GM12878 (cell line): ENCODE results near the gene FIZ1. TPM values are rescaled to one million over a fixed set of nuclear protein-coding genes. Genes with fewer than 3 reads are reported as not detected.

Source experiments
- ATAC-seq: fragments of 200-7000 bp; cut with Tn5 transposase; 3 replicates; pipeline ENCODE4 v1.9.1; 2020; ENCODE audit warnings: mild to moderate bottlenecking, moderate library complexity
- BruUV-seq: library from RNA; stranded (reverse); fragments of 400-500 nt; replicated peaks from 2 replicates; lab custom pipeline; 2021; lab: Mats Ljungman, UMichigan
- CTCF ChIA-PET: fragments of 300-600 bp; sonication (Branson Sonifier 250); formaldehyde crosslinking; extraction: SDS; loops from one replicate; lab custom pipeline; 2021; ENCODE audit warnings: inconsistent platforms; lab: Yijun Ruan, JAX
- POLR2A ChIA-PET: fragments of 350-600 bp; formaldehyde crosslinking; extraction: SDS; loops from one replicate; lab custom pipeline; 2021; ENCODE audit warnings: inconsistent platforms; lab: Charles Lee
- RAD21 ChIA-PET: fragments of 300-600 bp; sonication (Branson Sonifier 250); formaldehyde crosslinking; loops from one replicate; lab custom pipeline; 2023; ENCODE audit warnings: antibody characterized with exemption; ENCODE audit not compliant: unreplicated experiment; lab: Charles Lee
- SMC1A ChIA-PET: fragments of 300-600 bp; sonication (Branson Sonifier 250); formaldehyde crosslinking; loops from one replicate; lab custom pipeline; 2023; ENCODE audit not compliant: unreplicated experiment, uncharacterized antibody; lab: Charles Lee
- DNase-seq: peaks from one replicate; pipeline ENCODE4 v3.0.0-alpha.2; 2011; ENCODE audit warnings: low read depth, low spot score
- FAIRE-seq: peaks from 3 replicates; lab custom pipeline; 2011; peaks lifted over from hg19 to GRCh38; lab: Jason Lieb, UNC
- H2AFZ ChIP-seq: 2 replicates; pipeline ENCODE4 v1.6.0; 2011; ENCODE audit warnings: low read depth, low read length, control low read depth; ENCODE audit not compliant: control insufficient read depth
- H3K27ac ChIP-seq: 2 replicates; pipeline ENCODE4 v1.5.1; 2011; ENCODE audit warnings: control low read depth; ENCODE audit not compliant: control insufficient read depth, insufficient read depth
- H3K27me3 ChIP-seq, 2 experiments: replicated peaks in 1 of 2; 2 replicates each; pipeline versions ENCODE4 v1.6.0 to v1.6.1; 2011; ENCODE audit warnings: low read length in 1 of 2; ENCODE audit not compliant: control insufficient read depth in 2 of 2, insufficient read depth in 2 of 2
- H3K36me3 ChIP-seq, 2 experiments: 2 replicates each; pipeline ENCODE4 v1.5.1; 2011; ENCODE audit warnings: low read length in 1 of 2; ENCODE audit not compliant: control insufficient read depth in 2 of 2, insufficient read depth in 2 of 2
- H3K4me1 ChIP-seq: 2 replicates; pipeline ENCODE4 v1.6.1; 2011; ENCODE audit warnings: mild to moderate bottlenecking, low read length, moderate library complexity, mixed read lengths; ENCODE audit not compliant: control insufficient read depth, insufficient read depth
- H3K4me2 ChIP-seq: 2 replicates; pipeline ENCODE4 v1.6.0; 2011; ENCODE audit warnings: control low read depth; ENCODE audit not compliant: control insufficient read depth, insufficient read depth
- H3K4me3 ChIP-seq: fragments of 200-600 bp; sonication (generic); 2 replicates; pipeline ENCODE4 v1.5.1; 2016
- H3K79me2 ChIP-seq: 2 replicates; pipeline ENCODE4 v1.6.0; 2011; ENCODE audit warnings: low read length; ENCODE audit not compliant: control insufficient read depth, insufficient read depth
- H3K9ac ChIP-seq: 2 replicates; pipeline ENCODE4 v1.8.0; 2011; ENCODE audit warnings: low read length, control low read depth, mixed read lengths; ENCODE audit not compliant: control insufficient read depth, insufficient read depth
- H3K9me3 ChIP-seq: replicated peaks from 3 replicates; pipeline ENCODE4 v1.5.1; 2011; ENCODE audit warnings: mild to moderate bottlenecking, low read length; ENCODE audit not compliant: control insufficient read depth, insufficient read depth
- H4K20me1 ChIP-seq: 2 replicates; pipeline ENCODE4 v1.6.0; 2011; ENCODE audit not compliant: control insufficient read depth, insufficient read depth
- ASH2L ChIP-seq: fragments of 300-600, 200-600 bp; sonication (generic); IDR thresholded peaks from 2 replicates; pipeline ENCODE4 v1.6.1; 2017; ENCODE audit warnings: low read depth, mild to moderate bottlenecking, borderline replicate concordance
- CBFB ChIP-seq: IDR thresholded peaks from 2 replicates; pipeline ENCODE4 v1.6.1; 2016; ENCODE audit warnings: antibody characterized with exemption, low read depth
- ESRRA ChIP-seq: IDR thresholded peaks from 2 replicates; pipeline ENCODE4 v1.6.1; 2012; ENCODE audit warnings: mild to moderate bottlenecking, low read length, improper control_type of control experiment
- HDGF ChIP-seq: fragments of 450-650 bp; IDR thresholded peaks from 2 replicates; pipeline ENCODE4 v1.6.1; 2016; ENCODE audit warnings: antibody characterized with exemption
- PAX8 ChIP-seq: fragments of 450-650 bp; IDR thresholded peaks from 2 replicates; pipeline ENCODE4 v1.6.1; 2017; ENCODE audit warnings: mild to moderate bottlenecking, moderate library complexity
- POLR2A ChIP-seq: IDR thresholded peaks from 2 replicates; pipeline ENCODE4 v1.6.1; 2011; ENCODE audit warnings: low read depth, mild to moderate bottlenecking, low read length
- RAD21 ChIP-seq: IDR thresholded peaks from 2 replicates; pipeline ENCODE4 v1.6.1; 2011; ENCODE audit warnings: mild to moderate bottlenecking, low read depth, low read length, moderate library complexity; ENCODE audit not compliant: insufficient read depth
- SUPT20H ChIP-seq: IDR thresholded peaks from 2 replicates; pipeline ENCODE4 v1.6.1; 2011; ENCODE audit warnings: low read depth, mild to moderate bottlenecking, low read length, moderate library complexity, borderline replicate concordance; ENCODE audit not compliant: control insufficient read depth
- TCF12 ChIP-seq: IDR thresholded peaks from 2 replicates; pipeline ENCODE4 v1.6.1; 2011; ENCODE audit warnings: low read depth, mild to moderate bottlenecking, low read length
- ZNF622 ChIP-seq: fragments of 450-650 bp; IDR thresholded peaks from 2 replicates; pipeline ENCODE4 v1.6.1; 2017; ENCODE audit warnings: mild to moderate bottlenecking, inconsistent platforms
- WGBS: methylation state at CpG from one replicate; pipeline ENCODE4 v1.1.6; 2016; ENCODE audit warnings: low lambda C conversion rate; ENCODE audit not compliant: insufficient replicate concordance, insufficient coverage; ENCODE audit errors: missing lambda C conversion rate; 5-methylcytosine and 5-hydroxymethylcytosine counted together
- in situ Hi-C: fragments of 300-500 bp; cut with MboI; formaldehyde crosslinking; loops from 9 replicates; pipeline ENCODE4 v1.14.3; 2018; ENCODE audit warnings: mixed read lengths
- intact Hi-C: fragments of 100-400 bp; cut with micrococcal nuclease; formaldehyde crosslinking; loops from one replicate; pipeline ENCODE4 v1.14.2; 2022; ENCODE audit not compliant: unreplicated experiment
- polyA plus RNA-seq, 11 experiments: library from polyadenylated mRNA; depleted of rRNA in 4 of 11; unstranded in 6 of 11; stranded (reverse) in 5 of 11; fragments of >200 nt; fragmentation: Nextera tagmentation in 4 of 11; fragmentation: Illumina TruSeq in 1 of 11; extraction: Ambion mirVana in 4 of 11; extraction: Trizol in 1 of 11; gene quantifications; 1 replicate in 1 of 11; 2 replicates in 10 of 11; pipeline versions ENCODE4 v1.2.1 to v1.2.3, GENCODE V29; 2011 to 2016; ENCODE audit warnings: inconsistent platforms in 2 of 11, missing spikeins in 2 of 11, low read depth in 1 of 11
- total RNA-seq, 4 experiments: library from RNA; depleted of rRNA in 3 of 4; stranded (reverse); fragments of >200 nt in 3 of 4; fragmentation: Illumina TruSeq in 1 of 4; extraction: Trizol in 1 of 4; gene quantifications; 2 replicates each; pipeline versions ENCODE4 v1.2.1 to v1.2.3, GENCODE V29; 2013 to 2021
- TF ChIP-seq, protein P1 (sequence below): fragments of 450-650 bp; IDR thresholded peaks from 2 replicates; pipeline ENCODE4 v1.6.1; 2017; ENCODE audit warnings: mild to moderate bottlenecking, low read depth, inconsistent platforms; ENCODE audit not compliant: poor library complexity, severe bottlenecking
- TF ChIP-seq, protein P2 (sequence below): fragments of 450-650 bp; IDR thresholded peaks from 2 replicates; pipeline ENCODE4 v1.6.1; 2018; ENCODE audit warnings: borderline replicate concordance, mild to moderate bottlenecking; ENCODE audit not compliant: partially characterized antibody

FIZ1 gene
- total and polyA plus RNA-seq, 10 of the 15 experiments (the other 5 are each of a cell fraction or from before 2014, with no cell fraction given): 0.60 to 16.8 (median 4.2) TPM

DNA sequence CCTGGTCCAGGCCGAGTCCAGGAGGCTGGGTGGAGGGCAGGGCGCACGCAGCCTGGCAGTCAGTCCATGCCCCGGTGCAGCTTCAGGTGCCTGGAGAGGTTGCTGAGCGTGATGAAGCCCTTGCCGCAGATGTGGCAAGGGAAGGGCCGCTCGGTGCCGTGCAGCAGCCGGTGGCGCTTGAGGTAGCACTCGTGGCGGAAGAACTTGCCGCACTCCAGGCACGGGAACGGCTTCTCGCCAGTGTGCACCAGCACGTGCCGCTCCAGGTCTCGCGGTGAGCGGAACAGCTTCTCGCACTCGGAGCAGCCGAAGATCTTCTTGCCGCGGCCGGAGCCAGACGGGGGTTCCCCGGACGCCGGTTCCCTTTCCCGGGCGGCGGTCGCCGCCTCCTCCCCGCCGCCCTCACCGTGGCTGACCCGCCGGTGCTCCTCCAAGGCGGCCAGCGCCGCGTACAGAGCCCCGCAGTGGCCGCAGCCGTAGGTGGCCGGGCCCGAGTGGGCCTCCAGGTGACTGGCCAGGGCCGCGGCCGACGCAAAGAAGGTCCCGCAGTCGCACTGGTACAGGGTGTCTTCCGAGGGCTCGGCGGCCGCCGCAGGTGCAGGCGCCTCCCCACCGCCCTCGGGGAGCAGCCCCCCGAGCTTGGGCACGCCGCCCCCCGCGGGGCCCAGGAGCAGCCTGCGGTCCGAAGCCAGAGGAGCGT is 6.8 kb downstream of the FIZ1 start:
- in situ Hi-C loops (no loop called here), intact Hi-C loops (no loop called here)
- Histone ChIP-seq H3K79me2 (no peaks in the 10 kb centered on the region), H3K27ac (no peak overlapping the region), H2AFZ (no peak overlapping the region), H3K27me3 (no peaks in the 10 kb centered on the region), H3K9me3 (peaks cover 2% of the 10 kb centered on the region; the same call in 2 of the 3 replicates), H3K36me3 (peaks cover 0 to 8% of the 10 kb centered on the region in 2 experiments; a peak in 1 of 4 replicates), H3K4me2 (no peak overlapping the region), H3K4me1 (no peaks in the 10 kb centered on the region), H3K9ac (no peak overlapping the region), H3K4me3 (no peak overlapping the region), H4K20me1 (no peaks in the 10 kb centered on the region)
- ChIA-PET POLR2A (no interaction called here), CTCF (no interaction called here), SMC1A (no interaction called here), RAD21 (no interaction called here)
- ATAC-seq: no peak
- TF ChIP-seq ESRRA: no peak
- TF ChIP-seq SUPT20H: no peak
- TF ChIP-seq POLR2A: 0 out of 2 replicates have a peak, but pooled peaks have one; percentile 16
- WGBS: 97% methylated on average over 43 of the region's 73 CpGs
- DNase-seq: no peak
- BruUV-seq: no TSS peak
- FAIRE-seq: no peak

DNA sequence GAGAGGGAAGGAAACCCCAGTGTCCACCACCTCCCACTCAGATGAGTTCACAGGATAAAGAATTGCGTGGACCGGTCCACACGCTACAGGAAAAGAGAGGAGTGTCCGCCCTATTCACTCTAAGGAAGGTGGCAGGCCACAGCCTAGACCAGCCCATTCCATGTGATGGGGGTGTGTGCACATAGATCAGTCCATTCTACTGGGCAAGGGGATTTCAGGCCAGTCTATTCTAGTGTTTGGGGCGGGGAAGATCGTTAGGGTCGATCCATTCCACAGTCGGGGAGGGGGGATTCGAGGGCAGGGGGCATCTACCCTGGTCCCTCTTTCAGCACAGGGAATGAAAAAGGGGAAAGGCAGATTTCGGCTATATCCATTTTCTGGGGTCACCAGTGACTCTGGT is 7.8 kb downstream of the FIZ1 start:
- ChIA-PET SMC1A (no interaction called here), RAD21 (no interaction called here), CTCF (no interaction called here), POLR2A (no interaction called here)
- H3K4me3 ChIP-seq: no peak overlapping the region
- H3K9ac ChIP-seq: no peak overlapping the region
- peaks cover 5% of the 10 kb centered on the region for H3K4me1 ChIP-seq
- no peak for ATAC-seq
- no peaks in the 10 kb centered on the region for H4K20me1 ChIP-seq
- H3K9me3 ChIP-seq: peaks cover 2% of the 10 kb centered on the region; the same call in 2 of the 3 replicates
- no peak for FAIRE-seq
- BruUV-seq: no TSS peak
- DNase-seq: no peak
- H3K79me2 ChIP-seq: no peaks in the 10 kb centered on the region
- WGBS: 95% methylated on average over 10 of the region's 10 CpGs
- H3K4me2 ChIP-seq: no peak overlapping the region
- H2AFZ ChIP-seq: no peak overlapping the region
- intact Hi-C loops: no loop called here
- in situ Hi-C loops: no loop called here
- H3K27ac ChIP-seq: no peak overlapping the region
- peaks cover 0 to 8% of the 10 kb centered on the region in 2 experiments; a peak in 1 of 4 replicates for H3K36me3 ChIP-seq
- H3K27me3 ChIP-seq: no peaks in the 10 kb centered on the region
- TF ChIP-seq TCF12 (no peak), ZNF622 (no peak), PAX8 (no peak), ASH2L (no peak), HDGF (no peak), RAD21 (no peak), CBFB (no peak)
- TF ChIP-seq, protein P1, sequence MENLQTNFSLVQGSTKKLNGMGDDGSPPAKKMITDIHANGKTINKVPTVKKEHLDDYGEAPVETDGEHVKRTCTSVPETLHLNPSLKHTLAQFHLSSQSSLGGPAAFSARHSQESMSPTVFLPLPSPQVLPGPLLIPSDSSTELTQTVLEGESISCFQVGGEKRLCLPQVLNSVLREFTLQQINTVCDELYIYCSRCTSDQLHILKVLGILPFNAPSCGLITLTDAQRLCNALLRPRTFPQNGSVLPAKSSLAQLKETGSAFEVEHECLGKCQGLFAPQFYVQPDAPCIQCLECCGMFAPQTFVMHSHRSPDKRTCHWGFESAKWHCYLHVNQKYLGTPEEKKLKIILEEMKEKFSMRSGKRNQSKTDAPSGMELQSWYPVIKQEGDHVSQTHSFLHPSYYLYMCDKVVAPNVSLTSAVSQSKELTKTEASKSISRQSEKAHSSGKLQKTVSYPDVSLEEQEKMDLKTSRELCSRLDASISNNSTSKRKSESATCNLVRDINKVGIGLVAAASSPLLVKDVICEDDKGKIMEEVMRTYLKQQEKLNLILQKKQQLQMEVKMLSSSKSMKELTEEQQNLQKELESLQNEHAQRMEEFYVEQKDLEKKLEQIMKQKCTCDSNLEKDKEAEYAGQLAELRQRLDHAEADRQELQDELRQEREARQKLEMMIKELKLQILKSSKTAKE: no peak
- TF ChIP-seq, protein P2, sequence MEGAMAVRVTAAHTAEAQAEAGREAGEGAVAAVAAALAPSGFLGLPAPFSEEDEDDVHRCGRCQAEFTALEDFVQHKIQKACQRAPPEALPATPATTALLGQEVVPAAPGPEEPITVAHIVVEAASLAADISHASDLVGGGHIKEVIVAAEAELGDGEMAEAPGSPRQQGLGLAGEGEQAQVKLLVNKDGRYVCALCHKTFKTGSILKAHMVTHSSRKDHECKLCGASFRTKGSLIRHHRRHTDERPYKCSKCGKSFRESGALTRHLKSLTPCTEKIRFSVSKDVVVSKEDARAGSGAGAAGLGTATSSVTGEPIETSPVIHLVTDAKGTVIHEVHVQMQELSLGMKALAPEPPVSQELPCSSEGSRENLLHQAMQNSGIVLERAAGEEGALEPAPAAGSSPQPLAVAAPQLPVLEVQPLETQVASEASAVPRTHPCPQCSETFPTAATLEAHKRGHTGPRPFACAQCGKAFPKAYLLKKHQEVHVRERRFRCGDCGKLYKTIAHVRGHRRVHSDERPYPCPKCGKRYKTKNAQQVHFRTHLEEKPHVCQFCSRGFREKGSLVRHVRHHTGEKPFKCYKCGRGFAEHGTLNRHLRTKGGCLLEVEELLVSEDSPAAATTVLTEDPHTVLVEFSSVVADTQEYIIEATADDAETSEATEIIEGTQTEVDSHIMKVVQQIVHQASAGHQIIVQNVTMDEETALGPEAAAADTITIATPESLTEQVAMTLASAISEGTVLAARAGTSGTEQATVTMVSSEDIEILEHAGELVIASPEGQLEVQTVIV: no peak
